ENCODE data around the gene L3MBTL3.
"Not testable (repeated sequence)": the region's sequence is repeated elsewhere in the genome, so short reads cannot be mapped to it uniquely, and the experiment has no call there.

L3MBTL3 gene

DNA sequence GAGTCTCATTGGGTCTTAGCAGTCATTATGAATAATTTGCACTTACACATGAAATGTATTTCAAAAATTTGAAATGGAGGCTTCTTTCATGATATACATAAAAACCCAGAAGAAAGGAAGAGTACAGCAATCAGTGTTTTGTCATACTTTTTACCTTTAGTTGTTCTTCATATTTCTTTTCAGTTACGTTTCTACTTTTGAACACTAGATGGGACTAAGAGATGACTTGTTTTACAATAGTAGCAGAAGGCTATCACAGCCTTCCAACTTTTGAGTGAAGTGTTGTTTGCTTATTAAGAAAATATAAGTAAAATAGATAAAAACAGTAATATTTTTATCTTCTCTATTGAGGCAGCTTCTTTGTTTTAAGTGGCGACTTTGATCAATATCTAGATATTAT lies 58.1 kb downstream of the L3MBTL3 start:
- peak; percentile 23 for DNase-seq (ENCODE audit: low read depth)

DNA sequence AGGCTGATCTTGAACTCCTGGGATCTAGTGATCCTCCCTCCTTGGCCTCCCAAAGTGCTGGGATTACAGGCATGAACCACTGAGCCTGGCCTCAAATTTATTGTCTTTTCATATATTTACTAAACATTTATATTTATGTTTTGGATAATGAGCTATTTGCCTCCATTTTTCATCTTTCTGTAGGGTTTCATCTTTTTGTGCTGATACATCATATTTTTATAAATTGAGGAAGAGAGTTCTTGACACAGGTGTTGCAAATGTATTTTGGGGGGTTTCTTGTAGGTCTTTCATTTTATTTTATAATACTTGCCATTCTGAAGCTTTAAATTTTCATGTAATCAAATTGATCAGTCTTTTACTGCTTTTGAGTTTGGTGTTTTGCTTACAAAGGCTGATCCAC lies 72.4 kb downstream of the L3MBTL3 start:
- DNase-seq (ENCODE audit: low read depth): no peak

DNA sequence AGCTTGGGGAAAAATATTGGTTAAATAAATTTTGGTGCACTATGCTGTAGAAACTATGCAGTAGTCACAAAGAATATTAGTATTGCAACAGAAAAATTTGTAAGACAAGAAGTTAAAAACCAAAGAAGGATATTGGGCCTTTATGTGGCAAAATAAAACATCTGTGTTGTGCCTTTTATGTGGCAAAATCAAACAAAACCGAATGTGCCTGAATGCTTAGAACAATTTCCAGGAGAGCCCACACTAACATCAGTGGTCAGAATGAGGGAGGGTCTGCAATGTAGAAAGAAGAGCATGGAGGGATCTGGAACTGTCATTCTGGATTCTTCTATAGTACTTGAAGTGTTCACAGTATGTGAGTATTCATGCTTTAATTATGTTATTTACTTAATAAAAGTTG lies 75.2 kb downstream of the L3MBTL3 start:
- no peak for DNase-seq (ENCODE audit: low read depth)

DNA sequence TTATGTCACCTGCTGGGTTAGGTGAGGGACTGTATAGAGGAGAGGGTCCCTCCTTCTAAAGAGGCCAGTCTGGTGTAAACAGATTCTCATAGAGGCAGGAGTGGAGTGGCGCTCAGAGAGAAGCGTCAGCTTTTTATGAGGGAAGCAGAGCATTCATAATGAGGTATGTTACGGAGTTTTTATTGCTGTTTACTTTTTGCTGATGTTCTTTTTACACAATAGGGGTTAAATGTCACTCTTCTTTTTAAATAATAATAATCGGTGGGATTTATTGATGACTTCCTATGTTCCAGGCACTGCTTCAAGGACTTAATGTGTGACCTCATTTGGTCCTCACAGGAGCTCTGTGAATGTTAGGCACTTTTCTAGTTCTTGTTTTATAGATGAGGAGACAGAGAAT lies 79.9 kb downstream of the L3MBTL3 start:
- DNase-seq (ENCODE audit: low read depth): no peak

DNA sequence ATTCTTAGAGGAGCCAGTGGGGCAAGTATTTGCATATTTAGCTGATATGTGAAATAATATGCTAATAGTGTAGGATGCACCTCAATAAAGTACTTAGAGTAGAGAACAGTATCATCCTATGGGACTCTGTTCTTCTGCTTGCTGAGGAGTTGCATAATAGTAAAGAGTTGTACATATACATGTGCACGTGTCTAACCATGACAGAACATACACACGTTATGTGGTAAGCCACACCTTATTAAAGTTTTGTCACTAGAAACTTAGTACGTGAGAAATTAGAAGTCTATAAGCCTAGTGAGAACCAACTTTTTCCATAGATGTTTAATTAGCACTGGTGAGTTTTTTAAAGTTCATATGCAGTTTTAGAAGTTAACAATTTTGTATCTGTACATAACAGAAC lies 80.7 kb downstream of the L3MBTL3 start:
- no peak for DNase-seq (ENCODE audit: low read depth)

DNA sequence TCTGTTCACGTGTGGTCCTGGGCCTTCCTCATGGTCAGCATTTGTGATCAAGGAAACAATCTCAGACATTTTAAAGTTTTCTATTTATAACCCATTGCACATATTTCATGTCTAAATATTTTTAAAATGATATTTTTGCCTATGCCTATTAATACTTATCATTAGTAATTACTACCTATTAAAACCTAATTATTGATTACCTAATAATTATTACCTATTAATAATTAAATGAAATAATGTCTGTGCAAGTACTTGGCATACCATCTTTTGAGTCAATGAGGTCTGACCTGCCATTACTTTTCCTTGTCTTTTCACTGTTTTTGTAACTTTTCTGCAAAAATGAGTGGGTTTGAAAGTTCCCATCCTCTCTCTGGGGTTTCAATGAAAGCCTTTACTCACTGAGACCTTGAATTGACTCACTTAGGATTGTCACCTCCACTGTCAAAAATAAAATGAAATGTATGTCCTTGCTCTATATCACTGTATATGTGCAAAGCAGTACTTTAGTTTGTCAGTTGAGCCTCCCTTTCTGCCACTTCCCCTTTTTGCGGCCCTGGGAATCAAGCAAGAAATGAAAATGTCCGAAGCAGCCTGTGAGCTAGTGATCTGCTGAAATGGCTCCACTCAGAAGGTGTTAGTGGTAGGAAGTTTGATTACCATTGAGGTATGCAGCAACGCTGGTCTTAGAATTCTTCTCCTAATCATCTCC lies 87.8 kb downstream of the L3MBTL3 start:
- no peak for DNase-seq (ENCODE audit: low read depth)

DNA sequence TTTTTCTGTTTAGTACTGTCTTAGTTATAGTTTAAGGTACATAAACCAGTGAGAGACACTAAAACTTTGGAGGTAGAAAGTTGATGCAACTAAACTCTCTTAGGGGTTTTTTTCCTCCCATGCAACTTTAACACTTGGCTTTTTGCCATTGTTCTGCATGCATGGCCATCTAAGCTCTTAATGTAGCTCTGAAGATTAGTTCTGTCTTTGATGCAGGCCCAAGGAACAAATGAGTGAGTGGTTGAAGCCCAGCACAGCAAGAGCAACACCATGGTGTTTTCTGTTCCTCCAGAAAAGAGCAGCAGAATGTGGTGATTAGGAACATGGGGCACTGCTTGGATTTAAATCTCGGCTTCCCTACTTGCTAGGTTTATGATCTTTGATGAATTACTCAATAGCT lies 89.3 kb downstream of the L3MBTL3 start:
- DNase-seq (ENCODE audit: low read depth): no peak

DNA sequence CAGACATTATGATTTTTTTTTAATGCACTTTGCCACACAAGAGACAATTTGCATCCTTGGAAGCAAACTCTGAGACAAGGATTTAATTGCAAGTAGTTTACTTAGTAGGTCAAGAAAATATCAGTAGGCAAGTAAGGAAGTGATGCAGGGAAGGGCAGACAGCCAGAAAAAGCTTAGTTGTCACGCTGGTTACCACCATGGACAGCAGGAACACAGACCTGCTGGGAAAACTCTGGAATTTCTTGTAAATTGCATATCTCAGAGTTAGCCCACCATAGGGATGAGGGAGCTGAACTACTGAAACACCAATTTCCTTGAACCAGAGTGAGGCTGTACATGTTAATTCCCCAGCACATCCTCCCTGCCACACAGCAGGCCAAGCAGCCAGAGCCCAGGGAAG lies 92.7 kb downstream of the L3MBTL3 start:
- DNase-seq (ENCODE audit: low read depth): no peak

DNA sequence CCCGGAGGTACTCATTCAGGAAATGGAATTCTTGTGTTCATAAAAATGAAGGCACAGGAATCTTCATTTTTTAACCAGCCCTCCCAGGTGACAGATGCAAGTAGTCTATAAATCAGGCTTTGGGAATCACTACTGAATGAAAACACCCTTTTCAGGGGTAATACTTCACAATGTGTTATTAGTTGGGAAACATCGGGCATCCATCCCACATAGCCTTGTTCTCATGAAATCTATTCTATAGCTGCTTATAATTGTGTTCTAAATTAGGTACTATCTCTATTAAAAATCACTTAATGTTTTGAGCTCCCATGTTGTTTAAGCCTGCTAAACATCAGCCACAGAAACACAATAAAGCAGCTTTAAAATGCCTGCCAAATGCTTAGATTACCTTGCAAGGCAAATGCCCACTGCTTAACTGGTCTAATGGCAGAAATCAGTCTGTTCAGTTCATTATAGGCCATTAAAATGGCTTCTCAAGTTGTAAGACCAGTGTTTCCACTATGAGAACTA lies 94.9 kb downstream of the L3MBTL3 start:
- no peak for DNase-seq (ENCODE audit: low read depth)

DNA sequence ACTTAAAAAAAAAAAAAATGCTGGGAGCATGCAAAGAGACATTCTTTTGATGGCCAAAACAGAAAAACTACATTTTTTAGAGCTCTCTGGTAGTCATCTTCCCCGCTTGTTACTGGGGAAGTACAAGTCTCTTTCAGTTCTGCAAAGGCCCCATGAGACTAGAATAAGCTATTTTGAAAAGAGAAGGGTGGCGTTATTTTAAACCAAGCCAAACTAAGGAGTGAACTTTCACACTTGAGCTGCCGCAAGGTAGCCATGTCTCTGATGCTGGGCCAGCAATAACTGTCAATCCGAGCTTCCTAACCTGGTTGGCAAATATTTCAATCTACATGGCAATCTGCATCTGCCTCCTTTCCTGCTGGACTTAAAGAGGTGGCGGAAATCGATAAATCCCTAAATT lies 96.7 kb downstream of the L3MBTL3 start:
- DNase-seq (ENCODE audit: low read depth): no peak

DNA sequence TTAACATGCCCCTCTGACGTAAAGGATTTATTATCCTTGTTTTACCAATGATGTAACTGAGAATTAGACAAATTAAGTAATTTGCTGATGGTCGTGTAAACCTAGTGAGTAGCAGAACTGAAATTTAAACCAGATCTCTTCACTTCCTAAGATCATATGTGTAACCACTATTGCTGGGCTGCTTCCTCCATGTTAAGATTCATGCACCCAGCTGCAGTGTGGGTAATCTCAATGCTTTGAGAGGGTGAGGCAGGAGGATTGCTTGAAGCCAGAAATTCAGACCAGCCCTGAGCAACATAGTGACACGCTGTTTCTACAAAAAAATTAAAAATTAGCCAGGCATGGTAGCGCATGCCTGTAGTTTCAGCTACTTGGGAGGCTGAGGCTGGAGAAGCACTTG lies 97.9 kb downstream of the L3MBTL3 start:
- DNase-seq (ENCODE audit: low read depth): no peak

DNA sequence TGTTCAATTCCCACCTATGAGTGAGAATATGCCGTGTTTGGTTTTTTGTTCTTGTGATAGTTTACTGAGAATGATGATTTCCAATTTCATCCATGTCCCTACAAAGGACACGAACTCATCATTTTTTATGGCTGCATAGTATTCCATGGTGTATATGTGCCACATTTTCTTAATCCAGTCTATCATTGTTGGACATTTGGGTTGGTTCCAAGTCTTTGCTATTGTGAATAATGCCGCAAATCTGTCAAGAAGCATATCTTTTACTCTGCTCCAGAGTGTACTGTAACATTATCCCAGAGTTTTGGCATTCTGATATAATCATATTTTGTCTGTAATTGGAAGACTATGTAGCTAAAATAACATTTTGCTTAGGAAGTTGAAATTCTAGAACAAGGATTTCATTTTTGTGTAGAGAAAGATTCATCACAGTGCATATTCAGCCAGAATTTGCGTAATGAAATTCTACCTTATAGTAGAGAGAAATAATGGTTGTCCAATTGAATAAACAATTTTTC lies 98.9 kb downstream of the L3MBTL3 start:
- not testable (repeated sequence) for DNase-seq (ENCODE audit: low read depth)

DNA sequence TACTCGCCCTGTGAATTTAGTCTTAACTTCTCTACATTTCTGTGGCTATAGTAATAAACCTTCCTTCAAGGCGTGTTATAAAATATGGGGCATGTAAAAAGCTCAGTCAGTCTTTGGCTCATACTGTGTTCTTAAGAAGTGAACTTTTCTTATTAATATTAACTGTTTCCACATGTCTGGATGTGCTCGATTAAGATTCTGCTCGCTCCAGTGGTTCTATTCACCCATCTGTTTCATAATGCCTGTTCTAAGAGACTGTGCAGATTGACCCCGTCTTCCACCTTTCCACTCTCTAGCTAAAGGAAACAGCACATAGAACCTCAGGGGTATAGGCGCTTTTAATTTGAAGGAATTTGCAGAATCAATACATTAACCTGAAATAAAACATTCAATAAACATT lies 99.9 kb downstream of the L3MBTL3 start:
- no peak for DNase-seq (ENCODE audit: low read depth)

DNA sequence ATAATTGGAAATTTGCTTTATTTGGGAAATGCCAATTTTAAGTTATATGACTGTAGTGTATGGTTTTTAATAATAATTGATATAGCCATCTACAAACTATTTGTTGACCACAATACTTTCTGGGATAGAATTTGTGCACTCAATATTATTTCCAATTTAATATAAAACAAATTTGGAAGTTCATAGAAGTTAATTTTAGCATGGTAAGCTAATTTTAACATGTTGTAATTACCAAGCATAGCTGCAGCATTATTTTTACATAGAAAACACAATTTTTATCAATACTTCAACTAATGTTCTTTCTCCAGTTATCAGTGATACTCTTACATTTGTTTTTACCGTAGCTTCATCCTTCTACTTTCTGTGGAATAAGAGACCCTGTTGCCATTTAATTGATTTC lies 100.8 kb downstream of the L3MBTL3 start:
- DNase-seq (ENCODE audit: low read depth): no peak

DNA sequence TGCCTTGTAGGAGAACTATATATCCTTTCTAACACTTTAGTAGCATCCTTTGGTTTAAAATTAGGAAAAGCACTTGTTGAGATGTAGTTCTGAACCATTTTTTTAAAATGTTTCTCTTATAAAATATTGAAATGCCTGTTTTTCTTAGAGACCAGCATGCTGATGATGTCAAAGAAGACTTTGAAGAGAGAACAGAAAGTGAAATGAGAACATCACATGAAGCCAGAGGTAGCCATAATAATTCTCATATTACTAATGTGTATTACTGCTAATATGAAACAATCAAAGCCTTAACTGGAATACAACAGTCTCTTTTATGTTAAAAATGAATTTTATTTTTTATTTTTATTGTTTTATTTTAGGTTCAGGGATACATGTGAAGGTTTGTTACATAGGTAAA lies 102.3 kb downstream of the L3MBTL3 start:
- no peak for DNase-seq (ENCODE audit: low read depth)

DNA sequence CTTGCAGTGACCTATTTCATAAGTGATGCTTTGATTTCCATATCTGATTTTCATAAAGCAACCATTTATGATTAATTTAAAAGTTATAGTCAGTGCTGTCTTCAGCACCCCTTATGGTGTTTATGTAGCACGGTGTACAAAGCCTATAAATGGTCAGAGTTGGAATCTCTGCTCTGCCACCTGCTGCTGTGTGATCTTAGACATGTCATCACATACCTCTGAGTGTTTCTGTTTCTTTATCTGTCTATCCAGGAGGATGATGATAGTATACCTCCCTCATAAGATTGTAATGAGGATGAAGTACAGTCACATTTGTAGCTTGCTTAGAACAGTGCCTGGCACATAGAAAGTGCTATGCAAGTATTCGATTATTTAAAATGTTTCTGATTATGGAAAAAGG lies 103.9 kb downstream of the L3MBTL3 start:
- DNase-seq (ENCODE audit: low read depth): no peak

DNA sequence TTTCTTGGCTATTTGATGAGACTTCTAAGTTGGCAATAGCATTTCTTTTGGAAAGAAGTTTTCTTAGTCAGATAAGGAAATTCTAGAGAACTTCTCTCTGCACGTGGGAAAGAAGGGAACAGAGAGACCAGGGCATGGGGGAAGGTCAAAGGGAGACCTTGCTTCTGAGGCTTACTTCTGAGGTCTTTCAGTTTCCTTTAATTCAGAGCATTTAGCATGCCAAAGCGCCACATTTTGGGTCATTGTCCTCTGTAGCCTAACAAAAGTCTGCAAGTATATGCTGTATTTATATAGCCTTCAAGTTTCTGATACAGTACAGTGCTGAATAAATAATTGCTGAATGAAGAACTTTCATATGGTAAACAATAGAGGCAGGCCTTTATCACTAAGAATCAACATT lies 108.8 kb downstream of the L3MBTL3 start:
- DNase-seq (ENCODE audit: low read depth): no peak

DNA sequence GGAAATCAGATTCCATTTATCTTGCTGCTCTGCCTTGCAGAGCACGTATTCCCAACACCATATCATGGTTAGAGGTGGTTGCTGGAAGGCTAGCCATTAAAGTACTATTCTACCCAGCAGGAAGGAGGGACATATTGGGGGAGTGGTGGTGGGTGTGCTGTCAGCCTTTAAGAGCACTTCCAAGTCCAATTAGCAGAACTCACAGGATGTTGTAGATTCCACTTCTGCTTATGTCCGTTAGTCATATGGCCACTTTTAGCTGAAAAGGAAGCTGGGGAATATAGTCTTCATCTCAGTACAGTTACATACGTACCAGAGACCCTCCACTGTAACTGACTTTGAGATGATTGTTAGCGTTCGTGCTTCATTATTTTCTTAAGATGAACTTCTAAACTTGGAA lies 109.9 kb downstream of the L3MBTL3 start:
- no peak for DNase-seq (ENCODE audit: low read depth)

DNA sequence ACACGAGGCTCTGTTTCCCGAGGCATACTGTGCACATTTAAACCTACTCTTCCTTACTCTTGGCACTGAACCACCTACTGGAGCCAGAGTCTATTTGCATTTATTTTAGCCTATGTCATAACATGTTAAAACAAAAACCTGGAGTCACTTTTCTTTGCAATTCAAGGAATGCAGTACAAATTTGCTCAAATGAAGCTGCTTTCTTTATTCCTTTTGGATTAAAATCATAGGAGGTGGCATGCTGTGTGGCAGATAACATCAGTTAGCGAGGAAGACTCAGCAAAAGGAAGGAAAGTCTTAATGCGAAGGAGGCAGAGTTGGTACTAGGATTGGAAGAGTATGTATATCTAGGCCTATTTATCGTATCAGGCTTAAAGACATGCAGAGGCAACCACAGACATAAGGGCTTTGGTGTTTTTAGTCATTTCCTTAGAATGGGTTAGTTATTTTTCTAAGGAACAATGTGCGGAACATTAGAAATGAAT lies 111.4 kb downstream of the L3MBTL3 start:
- no peak for DNase-seq (ENCODE audit: low read depth)

DNA sequence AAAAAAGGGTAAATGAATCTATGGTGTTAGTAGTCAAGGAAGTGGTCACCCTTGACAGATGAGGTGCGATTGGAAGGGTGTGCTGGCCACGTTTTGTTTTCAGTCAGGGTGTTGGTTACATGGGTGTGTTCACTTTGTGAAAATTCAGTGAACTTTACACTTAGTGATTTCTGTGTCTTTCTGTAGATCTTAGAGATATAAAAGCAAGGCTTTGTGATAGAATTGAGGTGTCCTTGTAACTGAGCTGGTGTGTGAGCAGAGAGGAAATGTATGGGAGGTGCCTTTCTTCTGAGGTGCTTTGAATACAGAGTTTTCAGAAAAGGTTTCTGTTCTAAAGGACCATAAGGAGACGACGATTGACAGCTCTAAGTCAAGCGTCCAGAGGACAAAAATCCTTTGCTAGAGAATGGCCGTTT lies 113.9 kb downstream of the L3MBTL3 start:
- no peak for DNase-seq (ENCODE audit: low read depth)

DNA sequence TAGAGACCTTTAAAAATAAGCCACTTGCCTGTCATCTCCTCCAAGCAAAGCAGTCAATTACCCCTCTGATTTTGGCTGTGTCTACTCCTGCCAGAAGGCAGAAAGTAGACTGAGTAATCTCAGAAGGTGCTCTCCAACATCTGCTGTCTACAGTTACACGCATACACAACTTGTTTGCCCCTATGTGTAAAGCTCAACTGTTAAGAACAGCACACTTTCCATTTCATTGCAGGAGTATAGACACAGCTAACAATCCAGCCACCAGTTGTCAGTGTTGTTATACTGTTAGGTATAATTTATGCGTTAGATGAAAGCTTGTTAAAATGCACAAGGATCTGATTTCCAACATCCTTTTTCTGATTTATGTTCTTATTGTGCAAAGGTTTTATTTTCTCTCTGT lies 116.2 kb downstream of the L3MBTL3 start:
- DNase-seq (ENCODE audit: low read depth): peak; percentile 6

DNA sequence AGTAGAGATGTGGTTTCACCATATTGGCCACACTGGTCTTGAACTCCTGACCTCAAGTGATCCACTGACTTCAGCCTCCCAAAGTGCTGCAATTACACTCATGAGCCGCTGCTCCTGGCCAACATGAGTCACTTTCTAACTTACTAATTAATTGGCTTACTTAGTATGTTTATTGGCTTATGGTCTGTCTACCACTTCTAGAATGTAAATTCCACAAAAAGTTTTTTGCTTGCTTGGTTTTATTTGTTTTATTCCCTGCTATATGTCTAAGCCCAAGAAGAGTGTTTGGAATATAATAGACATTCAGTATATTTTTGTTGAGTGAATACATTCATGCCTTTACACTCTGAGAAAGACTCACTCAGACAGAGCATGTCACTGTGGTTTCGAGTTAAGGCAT lies 118.4 kb downstream of the L3MBTL3 start:
- DNase-seq (ENCODE audit: low read depth): no peak

DNA sequence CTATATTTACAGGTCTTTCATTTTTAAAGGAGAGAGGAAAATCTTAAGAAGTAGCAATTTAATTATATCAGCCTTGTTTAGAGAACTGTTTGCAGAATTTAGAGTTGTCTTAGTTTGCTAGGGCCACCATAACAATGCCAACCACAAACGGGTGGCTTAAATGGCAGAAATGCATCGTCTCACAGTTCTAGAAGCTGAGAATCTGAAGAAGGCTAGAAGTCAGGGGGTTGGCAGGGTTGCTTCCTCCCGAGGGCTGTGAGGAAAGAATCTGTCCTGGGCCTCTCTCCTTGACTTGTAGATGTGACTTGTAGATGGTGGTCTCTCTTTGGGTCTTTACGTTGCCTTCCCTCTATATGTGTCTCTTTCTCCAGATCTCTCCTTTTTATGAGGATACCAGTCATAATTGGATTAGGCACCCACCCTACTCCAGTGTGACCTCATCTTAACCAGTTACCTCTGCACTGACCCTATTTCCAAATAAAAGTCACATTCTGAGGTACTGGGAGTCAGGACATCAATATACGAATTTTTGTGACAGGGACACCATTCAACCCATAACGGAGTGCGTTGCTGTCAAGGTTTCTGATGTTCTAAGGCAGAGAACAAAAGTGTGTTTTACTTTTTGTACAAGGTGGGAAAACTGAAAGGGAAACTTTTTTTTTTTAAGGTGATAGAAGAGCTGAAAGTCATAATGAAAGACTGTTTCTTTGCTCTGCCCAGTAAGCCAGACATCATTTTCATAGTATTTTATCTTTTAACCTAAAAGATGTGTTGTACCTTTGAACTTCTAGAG lies 119.9 kb downstream of the L3MBTL3 start:
- no peak for DNase-seq (ENCODE audit: low read depth)

Measured in ELR (cell line).